RWPE1 (cell line): ENCODE data around the gene TOP3B.

Source experiments
- CTCF ChIA-PET: fragments of 350-600 bp; sonication (Branson Sonifier 250); formaldehyde crosslinking; extraction: SDS; loops from one replicate; lab custom pipeline; 2021; lab: Yijun Ruan, JAX
- POLR2A ChIA-PET: fragments of 400-600 bp; formaldehyde crosslinking; extraction: SDS; loops from one replicate; lab custom pipeline; 2020; ENCODE audit warnings: antibody characterized with exemption; ENCODE audit not compliant: low non-redundant PET; lab: Yijun Ruan, JAX
- DNase-seq: peaks from one replicate; pipeline ENCODE4 v3.0.0; 2012; ENCODE audit warnings: low spot score
- H3K27ac ChIP-seq: fragments of 450-650 bp; 2 replicates; pipeline ENCODE4 v1.5.1; 2017
- CTCF ChIP-seq: fragments of 450-650 bp; conservative IDR thresholded peaks from 2 replicates; pipeline ENCODE4 v1.5.1; 2017; ENCODE audit warnings: low read depth, mild to moderate bottlenecking

Gene TOP3B

GRCh38 chr22:21975273-21975672 lies 7.3 kb downstream of the TOP3B start:
- POLR2A ChIA-PET: no interaction called here
- H3K27ac ChIP-seq: no peak overlapping the region
- no peak for DNase-seq
- TF ChIP-seq CTCF: no peak
- CTCF ChIA-PET: no interaction called here

GRCh38 chr22:21974058-21974649 lies 8.4 kb downstream of the TOP3B start:
- H3K27ac ChIP-seq: no peak overlapping the region
- no peak for TF ChIP-seq CTCF
- ChIA-PET POLR2A (no interaction called here), CTCF (no interaction called here)
- DNase-seq: no peak

GRCh38 chr22:21972806-21973205 lies 9.8 kb downstream of the TOP3B start:
- POLR2A ChIA-PET: no interaction called here
- CTCF ChIA-PET: interaction anchor here (0.6 to 1.3 kb wide), 8 partner anchors 9 to 1620 kb away, joined by 3 to 4 read pairs (median 3); no protein-coding TSS in a partner anchor
- no peak overlapping the region for H3K27ac ChIP-seq
- TF ChIP-seq CTCF: no peak
- no peak for DNase-seq

GRCh38 chr22:21972293-21972779 lies 10.3 kb downstream of the TOP3B start:
- DNase-seq: no peak
- TF ChIP-seq CTCF: peak; percentile 81
- CTCF ChIA-PET: interaction anchor here (0.6 to 1.3 kb wide), 11 partner anchors 8 to 1620 kb away, joined by 3 to 6 read pairs (median 3); no protein-coding TSS in a partner anchor
- POLR2A ChIA-PET: no interaction called here
- H3K27ac ChIP-seq: no peak overlapping the region

- ChIA-PET CTCF (interaction anchor here (0.6 to 1.3 kb wide), 7 partner anchors 10 to 1621 kb away, joined by 3 to 6 read pairs (median 3); no protein-coding TSS in a partner anchor), POLR2A (interaction anchor here (0.7 kb wide), 1 partner anchor 309 kb away, joined by 3 read pairs; no protein-coding TSS in a partner anchor)
- H3K27ac ChIP-seq: no peak overlapping the region
- DNase-seq: no peak
- no peak for TF ChIP-seq CTCF
Observed at GRCh38 chr22:21971858-21972275, 10.7 kb downstream of the TOP3B start.

GRCh38 chr22:21970800-21971617 lies 11.6 kb downstream of the TOP3B start:
- DNase-seq: no peak
- POLR2A ChIA-PET: interaction anchor here (0.7 kb wide), 1 partner anchor 308 kb away, joined by 3 read pairs; no protein-coding TSS in a partner anchor
- TF ChIP-seq CTCF: no peak
- peak overlapping the region; percentile 52; the same call in 1 of the 2 replicates for H3K27ac ChIP-seq
- CTCF ChIA-PET: interaction anchor here (0.9 to 1.3 kb wide), 3 partner anchors 18 to 91 kb away, joined by 3 to 4 read pairs (median 3); no protein-coding TSS in a partner anchor
